ENCODE measurements around the gene OCIAD2.

DNA sequence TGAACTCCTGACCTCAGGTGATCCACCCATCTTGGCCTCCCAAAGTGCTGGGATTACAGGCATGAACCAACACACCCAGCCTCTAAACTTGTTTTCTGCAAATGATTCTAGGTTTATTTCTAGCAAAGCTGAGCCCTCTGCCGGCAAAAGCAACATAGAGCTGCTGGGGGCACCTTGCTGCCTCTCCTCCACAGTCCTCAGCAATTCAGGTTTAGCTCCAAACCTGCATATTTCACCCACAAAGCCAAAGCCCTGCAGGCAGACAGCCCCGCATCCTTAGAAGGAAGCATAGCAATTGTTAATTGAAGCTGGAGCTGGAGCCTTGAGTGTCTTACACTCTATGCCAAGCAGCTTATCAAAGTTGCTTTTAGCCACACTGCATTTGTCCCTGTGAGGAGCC is 24.9 kb upstream of the OCIAD2 start:
- TF ChIP-seq GABPA (IDR thresholded peaks at IDR 0.05; ENCODE audit: borderline replicate concordance, insufficient read depth, low read length): no peak
- TF ChIP-seq CEBPB (IDR thresholded peaks at IDR 0.05; ENCODE audit: low read depth, low read length): no peak
- TF ChIP-seq POLR2A (IDR thresholded peaks at IDR 0.05; ENCODE audit: control extremely low read depth in 1 of 2, low read depth in 2 of 2, low read length in 2 of 2): no peak
- TF ChIP-seq, protein P1, sequence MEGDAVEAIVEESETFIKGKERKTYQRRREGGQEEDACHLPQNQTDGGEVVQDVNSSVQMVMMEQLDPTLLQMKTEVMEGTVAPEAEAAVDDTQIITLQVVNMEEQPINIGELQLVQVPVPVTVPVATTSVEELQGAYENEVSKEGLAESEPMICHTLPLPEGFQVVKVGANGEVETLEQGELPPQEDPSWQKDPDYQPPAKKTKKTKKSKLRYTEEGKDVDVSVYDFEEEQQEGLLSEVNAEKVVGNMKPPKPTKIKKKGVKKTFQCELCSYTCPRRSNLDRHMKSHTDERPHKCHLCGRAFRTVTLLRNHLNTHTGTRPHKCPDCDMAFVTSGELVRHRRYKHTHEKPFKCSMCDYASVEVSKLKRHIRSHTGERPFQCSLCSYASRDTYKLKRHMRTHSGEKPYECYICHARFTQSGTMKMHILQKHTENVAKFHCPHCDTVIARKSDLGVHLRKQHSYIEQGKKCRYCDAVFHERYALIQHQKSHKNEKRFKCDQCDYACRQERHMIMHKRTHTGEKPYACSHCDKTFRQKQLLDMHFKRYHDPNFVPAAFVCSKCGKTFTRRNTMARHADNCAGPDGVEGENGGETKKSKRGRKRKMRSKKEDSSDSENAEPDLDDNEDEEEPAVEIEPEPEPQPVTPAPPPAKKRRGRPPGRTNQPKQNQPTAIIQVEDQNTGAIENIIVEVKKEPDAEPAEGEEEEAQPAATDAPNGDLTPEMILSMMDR (IDR thresholded peaks at IDR 0.05; ENCODE audit: control extremely low read depth in 1 of 3, insufficient read depth in 1 of 3, low read depth in 1 of 3, low read length in 3 of 3): no peak
- TF ChIP-seq RFX5 (IDR thresholded peaks at IDR 0.05; ENCODE audit: borderline replicate concordance, low read depth, low read length): no peak
- TF ChIP-seq EGR1 (IDR thresholded peaks at IDR 0.05; ENCODE audit: borderline replicate concordance, low read depth, low read length): no peak
- TF ChIP-seq, protein P2, sequence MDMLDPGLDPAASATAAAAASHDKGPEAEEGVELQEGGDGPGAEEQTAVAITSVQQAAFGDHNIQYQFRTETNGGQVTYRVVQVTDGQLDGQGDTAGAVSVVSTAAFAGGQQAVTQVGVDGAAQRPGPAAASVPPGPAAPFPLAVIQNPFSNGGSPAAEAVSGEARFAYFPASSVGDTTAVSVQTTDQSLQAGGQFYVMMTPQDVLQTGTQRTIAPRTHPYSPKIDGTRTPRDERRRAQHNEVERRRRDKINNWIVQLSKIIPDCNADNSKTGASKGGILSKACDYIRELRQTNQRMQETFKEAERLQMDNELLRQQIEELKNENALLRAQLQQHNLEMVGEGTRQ (IDR thresholded peaks at IDR 0.05; ENCODE audit: low read length): no peak
- TF ChIP-seq, protein P3, sequence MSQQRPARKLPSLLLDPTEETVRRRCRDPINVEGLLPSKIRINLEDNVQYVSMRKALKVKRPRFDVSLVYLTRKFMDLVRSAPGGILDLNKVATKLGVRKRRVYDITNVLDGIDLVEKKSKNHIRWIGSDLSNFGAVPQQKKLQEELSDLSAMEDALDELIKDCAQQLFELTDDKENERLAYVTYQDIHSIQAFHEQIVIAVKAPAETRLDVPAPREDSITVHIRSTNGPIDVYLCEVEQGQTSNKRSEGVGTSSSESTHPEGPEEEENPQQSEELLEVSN (IDR thresholded peaks at IDR 0.05): no peak
- no peak for TF ChIP-seq POU5F1 (IDR thresholded peaks at IDR 0.05; ENCODE audit: low read depth, low read length)
